Left kidney (tissue), 2 donors: ENCODE measurements around the gene CTBP2. TPM values are rescaled to one million over a fixed set of nuclear protein-coding genes. Genes with fewer than 3 reads are reported as not detected.

Source experiments
- DNase-seq: peaks from one replicate; pipeline ENCODE4 v3.0.0-alpha.2; 2013
- polyA plus RNA-seq: library from polyadenylated mRNA; unstranded; fragments of 120-200 nt; gene quantifications from one replicate; pipeline ENCODE4 v1.2.1, GENCODE V29; 2013; ENCODE audit not compliant: insufficient read length

Gene CTBP2
- polyA plus RNA-seq, 1 donor, result 83.5 TPM

DNA sequence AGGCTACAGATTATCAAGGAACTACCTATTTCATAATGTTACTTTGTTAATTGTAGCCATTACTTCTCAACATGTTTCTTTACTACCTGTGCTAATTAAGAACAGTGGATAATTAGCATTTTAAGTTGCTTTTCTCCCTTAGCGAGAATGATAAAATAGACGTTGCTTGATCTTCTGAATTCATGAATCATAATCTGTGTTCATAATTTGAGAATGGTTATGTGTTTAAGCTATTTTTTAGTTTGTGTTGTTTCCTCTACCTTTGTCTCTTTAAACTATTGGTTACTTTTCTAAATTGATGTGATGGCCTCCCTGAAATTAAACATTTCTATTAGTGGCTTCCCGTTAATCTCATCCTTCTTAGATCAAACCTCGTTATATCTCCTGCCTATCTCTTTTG is 218.5 kb downstream of the CTBP2 start, which contains the start of gene ZRANB1:
TSS of gene ZRANB1 (plus strand) at position 301 of the 400 bp plus-strand sequence. CDS start 371 bp downstream, outside the sequence.
- DNase-seq, result no peak

- no peak for DNase-seq
These were observed 221.1 kb downstream of the CTBP2 start for GRCh38 chr10:124939290-124939689.

DNA sequence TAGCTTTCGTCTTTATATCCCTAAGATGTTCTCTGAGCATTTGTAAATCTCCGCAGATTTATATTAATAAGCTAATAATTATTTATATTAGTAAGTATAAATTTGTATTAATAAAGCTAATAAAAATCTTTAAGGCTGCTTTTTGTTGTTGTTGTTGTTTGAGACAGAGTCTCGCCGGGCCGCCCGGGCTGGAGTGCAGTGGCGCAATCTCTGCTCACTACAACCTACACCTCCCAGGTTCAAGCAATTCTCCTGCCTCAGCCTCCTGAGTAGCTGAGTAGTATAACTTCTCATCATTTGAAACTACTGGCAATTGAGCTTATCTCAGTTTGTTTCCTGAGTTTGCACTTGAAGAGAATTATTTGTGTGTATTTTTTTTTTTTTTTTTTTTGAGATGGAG is 223.6 kb downstream of the CTBP2 start:
- DNase-seq, result no peak

- no peak for DNase-seq
These were observed 224.4 kb downstream of the CTBP2 start for GRCh38 chr10:124935946-124936345.

Other genes starting within 250 kb of the CTBP2 start
- 31.8 TPM for gene ZRANB1, start 218.4 kb downstream of the CTBP2 start, polyA plus RNA-seq